HepG2 (cell line): Measurements from ENCODE around the gene HSPE1. TPM values are rescaled to one million over a fixed set of nuclear protein-coding genes. Genes with fewer than 3 reads are reported as not detected.
A peak's percentile ranks its signal among the peaks of the same experiment; 100 is the strongest.

ENCODE experiments used
- ATAC-seq: fragments of 200-7000 bp; cut with Tn5 transposase; 3 replicates; pipeline ENCODE4 v1.9.1; 2020; ENCODE audit warnings: mild to moderate bottlenecking, moderate library complexity
- BruUV-seq: library from RNA; stranded (reverse); fragments of 400-500 nt; replicated peaks from 2 replicates; lab custom pipeline; 2021; lab: Mats Ljungman, UMichigan
- CTCF ChIA-PET: fragments of 300-600 bp; formaldehyde crosslinking; extraction: SDS; loops from one replicate; lab custom pipeline; 2021; ENCODE audit warnings: low total read pairs, inconsistent platforms, low intra/inter-chr PET ratio; lab: Yijun Ruan, JAX
- POLR2A ChIA-PET: fragments of 350-600 bp; sonication (Branson Sonifier 250); formaldehyde crosslinking; loops from one replicate; lab custom pipeline; 2020; ENCODE audit warnings: antibody characterized with exemption, inconsistent platforms; lab: Yijun Ruan, JAX
- DNase-seq: peaks from one replicate; pipeline ENCODE4 v3.0.0-alpha.2; 2015; ENCODE audit warnings: low spot score
- FAIRE-seq: peaks from 3 replicates; lab custom pipeline; 2011; peaks lifted over from hg19 to GRCh38; lab: Jason Lieb, UNC
- H2AFZ ChIP-seq: one replicate; pipeline ENCODE4 v1.6.1; 2011; ENCODE audit warnings: low read length, inconsistent platforms
- H3K27ac ChIP-seq: fragments of 300-600 bp; 3 replicates; pipeline ENCODE4 v1.8.0; 2011; ENCODE audit warnings: mixed run types, mild to moderate bottlenecking, mixed read lengths, low read length, inconsistent platforms; ENCODE audit not compliant: insufficient read depth; ENCODE audit errors: extremely low read length
- H3K27me3 ChIP-seq, 2 experiments: fragments of 200-600 bp in 1 of 2; 2 replicates in 1 of 2; 3 replicates in 1 of 2; pipeline versions ENCODE4 v1.6.0 to v1.8.0; 2011; ENCODE audit warnings: low read length in 2 of 2, mild to moderate bottlenecking in 2 of 2, moderate library complexity in 2 of 2, inconsistent platforms in 1 of 2; ENCODE audit not compliant: insufficient read depth in 2 of 2, control insufficient read depth in 1 of 2
- H3K36me3 ChIP-seq, 2 experiments: fragments of 200-600 bp in 1 of 2; replicated peaks in 1 of 2; 2 replicates in 1 of 2; 3 replicates in 1 of 2; pipeline versions ENCODE4 v1.5.1 to v1.8.0; 2011; ENCODE audit warnings: low read length in 2 of 2, inconsistent platforms in 1 of 2; ENCODE audit not compliant: insufficient read depth in 2 of 2, control insufficient read depth in 1 of 2
- H3K4me1 ChIP-seq: 2 replicates; pipeline ENCODE4 v1.5.1; 2012; ENCODE audit warnings: low read length, inconsistent platforms; ENCODE audit not compliant: insufficient read depth
- H3K4me2 ChIP-seq: 2 replicates; pipeline ENCODE4 v1.6.0; 2011; ENCODE audit warnings: low read depth, low read length, inconsistent platforms
- H3K4me3 ChIP-seq, 3 experiments: fragments of 200-600 bp in 1 of 3; sonication (generic), shearing (Covaris generic) in 1 of 3; replicated peaks in 1 of 3; 2 replicates each; pipeline ENCODE4 v1.5.1; 2011 to 2016; ENCODE audit warnings: low read length in 3 of 3, inconsistent platforms in 2 of 3, low read depth in 2 of 3, mild to moderate bottlenecking in 2 of 3, control low read depth in 1 of 3, mixed read lengths in 1 of 3; ENCODE audit not compliant: insufficient read depth in 1 of 3
- H3K79me2 ChIP-seq: one replicate; pipeline ENCODE4 v1.6.1; 2011; ENCODE audit warnings: low read length, inconsistent platforms; ENCODE audit not compliant: insufficient read depth
- H3K9ac ChIP-seq: 2 replicates; pipeline ENCODE4 v1.6.0; 2011; ENCODE audit warnings: mild to moderate bottlenecking, low read depth, low read length, inconsistent platforms; ENCODE audit not compliant: insufficient read depth
- H3K9me3 ChIP-seq: 2 replicates; pipeline ENCODE4 v1.5.1; 2012; ENCODE audit warnings: mild to moderate bottlenecking, low read length
- H4K20me1 ChIP-seq: 2 replicates; pipeline ENCODE4 v1.6.0; 2011; ENCODE audit warnings: inconsistent platforms, mild to moderate bottlenecking, low read length, moderate library complexity; ENCODE audit not compliant: insufficient read depth
- AGO1 ChIP-seq: fragments of 200-400 bp; formaldehyde crosslinking; IDR thresholded peaks from 2 replicates; pipeline ENCODE4 v1.6.1; 2017; ENCODE audit warnings: mild to moderate bottlenecking, low read depth, low read length, moderate library complexity; ENCODE audit not compliant: poor library complexity, severe bottlenecking
- HNRNPK ChIP-seq: fragments of 200-400 bp; formaldehyde crosslinking; IDR thresholded peaks from 2 replicates; pipeline ENCODE4 v1.6.1; 2018; ENCODE audit warnings: low read length, low read depth, moderate library complexity, mild to moderate bottlenecking; ENCODE audit not compliant: poor library complexity, severe bottlenecking
- MBD4 ChIP-seq: IDR thresholded peaks from 2 replicates; pipeline ENCODE4 v1.6.1; 2012; ENCODE audit warnings: low read length, inconsistent platforms, borderline replicate concordance
- MXD1 ChIP-seq: sonication (generic); formaldehyde crosslinking; IDR thresholded peaks from 2 replicates; pipeline ENCODE4 v1.4.0; 2020; ENCODE audit warnings: mild to moderate bottlenecking, missing genetic modification reagents
- PBX2 ChIP-seq: IDR thresholded peaks from 2 replicates; pipeline ENCODE4 v1.6.1; 2016; ENCODE audit warnings: control low read depth
- PHB2 ChIP-seq: fragments of 450-650 bp; IDR thresholded peaks from 2 replicates; pipeline ENCODE4 v1.6.1; 2018; ENCODE audit not compliant: partially characterized antibody
- RBAK ChIP-seq: sonication (generic); formaldehyde crosslinking; IDR thresholded peaks from 2 replicates; pipeline ENCODE4 v1.5.1; 2020; ENCODE audit warnings: mild to moderate bottlenecking, missing genetic modification reagents
- RBFOX2 ChIP-seq: fragments of 200-400 bp; formaldehyde crosslinking; IDR thresholded peaks from 2 replicates; pipeline ENCODE4 v1.6.1; 2017; ENCODE audit warnings: low read depth, mild to moderate bottlenecking, low read length
- SKIL ChIP-seq: sonication (generic); formaldehyde crosslinking; IDR thresholded peaks from 2 replicates; pipeline ENCODE4 v1.8.0; 2022; ENCODE audit warnings: missing genetic modification reagents, mild to moderate bottlenecking, moderate library complexity, borderline replicate concordance
- SOX5 ChIP-seq: IDR thresholded peaks from 2 replicates; pipeline ENCODE4 v1.6.1; 2016; ENCODE audit warnings: borderline replicate concordance
- ZNF121 ChIP-seq: sonication (generic); formaldehyde crosslinking; IDR thresholded peaks from 2 replicates; pipeline ENCODE4 v1.5.0; 2020; ENCODE audit warnings: mild to moderate bottlenecking, missing genetic modification reagents
- ZNF207 ChIP-seq: fragments of 450-650 bp; IDR thresholded peaks from 2 replicates; pipeline ENCODE4 v1.6.1; 2016; ENCODE audit warnings: antibody characterized with exemption, borderline replicate concordance
- ZNF678 ChIP-seq: sonication (generic); formaldehyde crosslinking; IDR thresholded peaks from 2 replicates; pipeline ENCODE4 v1.4.0; 2020; ENCODE audit warnings: mild to moderate bottlenecking, missing genetic modification reagents
- ZNF790 ChIP-seq: sonication (generic); formaldehyde crosslinking; IDR thresholded peaks from 2 replicates; pipeline ENCODE4 v1.8.0; 2022; ENCODE audit warnings: missing genetic modification reagents, mild to moderate bottlenecking, borderline replicate concordance
- WGBS: methylation state at CpG from one replicate; pipeline ENCODE4 v1.1.6; 2017; ENCODE audit warnings: low lambda C conversion rate; 5-methylcytosine and 5-hydroxymethylcytosine counted together
- in situ Hi-C: cut with HindIII; loops from 2 replicates; pipeline ENCODE4 v1.10.0; 2017; ENCODE audit warnings: low pct_unique_long_range_greater_than_20kb; ENCODE audit not compliant: extremely low pct_ligation_motif_present
- intact Hi-C: fragments of 100-400 bp; cut with micrococcal nuclease; formaldehyde crosslinking; loops from one replicate; pipeline ENCODE4 v1.10.0; 2022; ENCODE audit not compliant: unreplicated experiment
- polyA plus RNA-seq, 8 experiments: library from polyadenylated mRNA; depleted of rRNA in 3 of 8; stranded (reverse) in 7 of 8; unstranded in 1 of 8; fragments of >200 nt; fragmentation: Illumina TruSeq in 4 of 8; extraction: Trizol in 4 of 8; gene quantifications; 2 replicates each; pipeline versions ENCODE4 v1.2.1 to v1.2.3, GENCODE V29; 2011 to 2016; ENCODE audit warnings: low read depth in 4 of 8, missing spikeins in 1 of 8, mixed read lengths in 1 of 8; ENCODE audit not compliant: insufficient read depth in 1 of 8
- total RNA-seq, 5 experiments: library from RNA; depleted of rRNA; stranded (reverse); fragments of >200 nt; fragmentation: Illumina TruSeq; extraction: Trizol; gene quantifications; 2 replicates each; pipeline ENCODE4 v1.2.3, GENCODE V29; 2016; ENCODE audit warnings: low read depth in 1 of 5

Gene HSPE1
- total and polyA plus RNA-seq, 2 of the 13 experiments (the other 11 are each of a cell fraction or from before 2014, with no cell fraction given): 244 to 823 TPM

GRCh38 chr2:197502685-197503084, 2.5 kb downstream of the HSPE1 start:
- H3K36me3 ChIP-seq: peaks cover 10 to 32% of the 10 kb centered on the region in 2 experiments
- intact Hi-C loops: loop anchor here (5.0 kb wide), 1 partner anchor 35 kb away; no protein-coding TSS in a partner anchor
- peaks cover 31% of the 10 kb centered on the region for H3K4me1 ChIP-seq
- peaks cover 30% of the 10 kb centered on the region for H4K20me1 ChIP-seq
- H3K27me3 ChIP-seq: no peaks in the 10 kb centered on the region; a peak in 1 of 5 replicates
- H3K9me3 ChIP-seq: no peaks in the 10 kb centered on the region
- BruUV-seq: no TSS peak
- ATAC-seq (no peak), FAIRE-seq (no peak), DNase-seq (no peak)
- H3K9ac ChIP-seq: peak overlapping the region; percentile 99
- H3K79me2 ChIP-seq: peaks cover 66% of the 10 kb centered on the region
- peak overlapping the region in 2 of 3 experiments; percentile 87 to 99; a peak in 4 of 6 replicates for H3K4me3 ChIP-seq
- in situ Hi-C loops: no loop called here
- ChIA-PET POLR2A (interaction anchor here (1.1 to 5.8 kb wide), 5 partner anchors 12 to 74 kb away, joined by 3 to 264 read pairs (median 143); partner anchors contain the start of genes COQ10B, MOB4 and SF3B1), CTCF (no interaction called here)
- TF ChIP-seq MXD1 (CRISPR knock-in tag) (no peak), SKIL (no peak), ZNF790 (CRISPR knock-in tag) (no peak), ZNF121 (CRISPR knock-in tag) (no peak), RBFOX2 (peak; percentile 60; the same call in 1 of the 2 replicates), SOX5 (CRISPR knock-in tag) (no peak), MBD4 (peak; percentile 35; the same call in 1 of the 2 replicates), HNRNPK (no peak), ZNF207 (no peak), AGO1 (peak; percentile 52), PBX2 (CRISPR knock-in tag) (no peak), RBAK (CRISPR knock-in tag) (no peak), ZNF678 (CRISPR knock-in tag) (no peak), PHB2 (no peak)
- H2AFZ ChIP-seq: no peak overlapping the region
- 60% methylated on average over 4 of the region's 4 CpGs for WGBS
- peak overlapping the region; percentile 96 for H3K27ac ChIP-seq
- H3K4me2 ChIP-seq: peak overlapping the region; percentile 73
